GM12878 (cell line): ENCODE data around the gene OR1B1. TPM values are rescaled to one million over a fixed set of nuclear protein-coding genes. Genes with fewer than 3 reads are reported as not detected.
A peak's percentile ranks its signal among the peaks of the same experiment; 100 is the strongest.

Experiments used
- ATAC-seq: fragments of 200-7000 bp; cut with Tn5 transposase; 3 replicates; pipeline ENCODE4 v1.9.1; 2020; ENCODE audit warnings: mild to moderate bottlenecking, moderate library complexity
- Bru-seq: library from RNA; stranded (reverse); fragments of 400-500 nt; gene quantifications from one replicate; lab custom pipeline; 2021; lab: Mats Ljungman, UMichigan
- BruChase-seq, 2 experiments: library from RNA; stranded (reverse); fragments of 400-500 nt; gene quantifications; one replicate each; lab custom pipeline; 2021; lab: Mats Ljungman, UMichigan
- BruUV-seq: library from RNA; stranded (reverse); fragments of 400-500 nt; replicated peaks from 2 replicates; lab custom pipeline; 2021; lab: Mats Ljungman, UMichigan
- CTCF ChIA-PET: fragments of 300-600 bp; sonication (Branson Sonifier 250); formaldehyde crosslinking; extraction: SDS; loops from one replicate; lab custom pipeline; 2021; ENCODE audit warnings: inconsistent platforms; lab: Yijun Ruan, JAX
- POLR2A ChIA-PET: fragments of 350-600 bp; formaldehyde crosslinking; extraction: SDS; loops from one replicate; lab custom pipeline; 2021; ENCODE audit warnings: inconsistent platforms; lab: Charles Lee
- RAD21 ChIA-PET: fragments of 300-600 bp; sonication (Branson Sonifier 250); formaldehyde crosslinking; loops from one replicate; lab custom pipeline; 2023; ENCODE audit warnings: antibody characterized with exemption; ENCODE audit not compliant: unreplicated experiment; lab: Charles Lee
- SMC1A ChIA-PET: fragments of 300-600 bp; sonication (Branson Sonifier 250); formaldehyde crosslinking; loops from one replicate; lab custom pipeline; 2023; ENCODE audit not compliant: unreplicated experiment, uncharacterized antibody; lab: Charles Lee
- DNase-seq: peaks from one replicate; pipeline ENCODE4 v3.0.0-alpha.2; 2011; ENCODE audit warnings: low read depth, low spot score
- FAIRE-seq: peaks from 3 replicates; lab custom pipeline; 2011; peaks lifted over from hg19 to GRCh38; lab: Jason Lieb, UNC
- H2AFZ ChIP-seq: 2 replicates; pipeline ENCODE4 v1.6.0; 2011; ENCODE audit warnings: low read depth, low read length, control low read depth; ENCODE audit not compliant: control insufficient read depth
- H3K27ac ChIP-seq: 2 replicates; pipeline ENCODE4 v1.5.1; 2011; ENCODE audit warnings: control low read depth; ENCODE audit not compliant: control insufficient read depth, insufficient read depth
- H3K27me3 ChIP-seq, 2 experiments: replicated peaks in 1 of 2; 2 replicates each; pipeline versions ENCODE4 v1.6.0 to v1.6.1; 2011; ENCODE audit warnings: low read length in 1 of 2; ENCODE audit not compliant: control insufficient read depth in 2 of 2, insufficient read depth in 2 of 2
- H3K36me3 ChIP-seq, 2 experiments: 2 replicates each; pipeline ENCODE4 v1.5.1; 2011; ENCODE audit warnings: low read length in 1 of 2; ENCODE audit not compliant: control insufficient read depth in 2 of 2, insufficient read depth in 2 of 2
- H3K4me1 ChIP-seq: 2 replicates; pipeline ENCODE4 v1.6.1; 2011; ENCODE audit warnings: mild to moderate bottlenecking, low read length, moderate library complexity, mixed read lengths; ENCODE audit not compliant: control insufficient read depth, insufficient read depth
- H3K4me2 ChIP-seq: 2 replicates; pipeline ENCODE4 v1.6.0; 2011; ENCODE audit warnings: control low read depth; ENCODE audit not compliant: control insufficient read depth, insufficient read depth
- H3K4me3 ChIP-seq: fragments of 200-600 bp; sonication (generic); 2 replicates; pipeline ENCODE4 v1.5.1; 2016
- H3K79me2 ChIP-seq: 2 replicates; pipeline ENCODE4 v1.6.0; 2011; ENCODE audit warnings: low read length; ENCODE audit not compliant: control insufficient read depth, insufficient read depth
- H3K9ac ChIP-seq: 2 replicates; pipeline ENCODE4 v1.8.0; 2011; ENCODE audit warnings: low read length, control low read depth, mixed read lengths; ENCODE audit not compliant: control insufficient read depth, insufficient read depth
- H3K9me3 ChIP-seq: replicated peaks from 3 replicates; pipeline ENCODE4 v1.5.1; 2011; ENCODE audit warnings: mild to moderate bottlenecking, low read length; ENCODE audit not compliant: control insufficient read depth, insufficient read depth
- H4K20me1 ChIP-seq: 2 replicates; pipeline ENCODE4 v1.6.0; 2011; ENCODE audit not compliant: control insufficient read depth, insufficient read depth
- BCL11A ChIP-seq: IDR thresholded peaks from 2 replicates; pipeline ENCODE4 v1.6.1; 2011; ENCODE audit warnings: low read depth, low read length
- BCLAF1 ChIP-seq: fragments of 450-650 bp; IDR thresholded peaks from 2 replicates; pipeline ENCODE4 v1.6.1; 2017; ENCODE audit warnings: antibody characterized with exemption, mild to moderate bottlenecking, moderate library complexity
- BRCA1 ChIP-seq: IDR thresholded peaks from 2 replicates; pipeline ENCODE4 v1.6.1; 2011; ENCODE audit warnings: low read depth, low read length, improper control_type of control experiment
- PRDM15 ChIP-seq: fragments of 450-650 bp; formaldehyde crosslinking; IDR thresholded peaks from 2 replicates; pipeline ENCODE4 v1.4.0; 2020; ENCODE audit warnings: mild to moderate bottlenecking, moderate library complexity
- RAD21 ChIP-seq: IDR thresholded peaks from 2 replicates; pipeline ENCODE4 v1.6.1; 2011; ENCODE audit warnings: mild to moderate bottlenecking, low read depth, low read length, moderate library complexity; ENCODE audit not compliant: insufficient read depth
- SMAD1 ChIP-seq: fragments of 450-650 bp; IDR thresholded peaks from 2 replicates; pipeline ENCODE4 v1.6.1; 2018; ENCODE audit warnings: mild to moderate bottlenecking, low read depth; ENCODE audit not compliant: partially characterized antibody
- ZNF207 ChIP-seq: fragments of 450-650 bp; IDR thresholded peaks from 2 replicates; pipeline ENCODE4 v1.6.1; 2014; ENCODE audit warnings: antibody characterized with exemption, mild to moderate bottlenecking, borderline replicate concordance
- ZNF24 ChIP-seq: fragments of 450-650 bp; IDR thresholded peaks from 2 replicates; pipeline ENCODE4 v1.6.1; 2017; ENCODE audit warnings: antibody characterized with exemption, mild to moderate bottlenecking
- ZNF687 ChIP-seq: fragments of 450-650 bp; IDR thresholded peaks from 2 replicates; pipeline ENCODE4 v1.6.1; 2017; ENCODE audit warnings: mild to moderate bottlenecking, moderate library complexity
- ZZZ3 ChIP-seq: IDR thresholded peaks from 2 replicates; pipeline ENCODE4 v1.6.1; 2011; ENCODE audit warnings: low read depth; ENCODE audit not compliant: control insufficient read depth, insufficient read length
- WGBS: methylation state at CpG from one replicate; pipeline ENCODE4 v1.1.6; 2016; ENCODE audit warnings: low lambda C conversion rate; ENCODE audit not compliant: insufficient replicate concordance, insufficient coverage; ENCODE audit errors: missing lambda C conversion rate; 5-methylcytosine and 5-hydroxymethylcytosine counted together
- in situ Hi-C: fragments of 300-500 bp; cut with MboI; formaldehyde crosslinking; loops from 9 replicates; pipeline ENCODE4 v1.14.3; 2018; ENCODE audit warnings: mixed read lengths
- intact Hi-C: fragments of 100-400 bp; cut with micrococcal nuclease; formaldehyde crosslinking; loops from one replicate; pipeline ENCODE4 v1.14.2; 2022; ENCODE audit not compliant: unreplicated experiment
- long read RNA-seq, 2 experiments: library from polyadenylated mRNA; unstranded; transcript quantifications; one replicate each; pipeline ENCODE4 v2.0.0, GENCODE V29; 2019 to 2020
- polyA minus RNA-seq, 3 experiments: library from RNA; depleted of rRNA, polyadenylated mRNA; stranded (reverse); fragments of >200 nt; gene quantifications; 2 replicates each; pipeline ENCODE4 v1.2.3, GENCODE V29; 2011
- polyA plus RNA-seq, 11 experiments: library from polyadenylated mRNA; depleted of rRNA in 4 of 11; unstranded in 6 of 11; stranded (reverse) in 5 of 11; fragments of >200 nt; fragmentation: Nextera tagmentation in 4 of 11; fragmentation: Illumina TruSeq in 1 of 11; extraction: Ambion mirVana in 4 of 11; extraction: Trizol in 1 of 11; gene quantifications; 1 replicate in 1 of 11; 2 replicates in 10 of 11; pipeline versions ENCODE4 v1.2.1 to v1.2.3, GENCODE V29; 2011 to 2016; ENCODE audit warnings: inconsistent platforms in 2 of 11, missing spikeins in 2 of 11, low read depth in 1 of 11
- total RNA-seq, 4 experiments: library from RNA; depleted of rRNA in 3 of 4; stranded (reverse); fragments of >200 nt in 3 of 4; fragmentation: Illumina TruSeq in 1 of 4; extraction: Trizol in 1 of 4; gene quantifications; 2 replicates each; pipeline versions ENCODE4 v1.2.1 to v1.2.3, GENCODE V29; 2013 to 2021

Gene OR1B1
- total RNA-seq (2013; cell fraction: nucleolus; rRNA removed) = not detected in 2 replicates
- total RNA-seq (2014; rRNA removed) (not detected in 2 replicates), total RNA-seq (2014; rRNA removed; fragmentation: Illumina TruSeq; extraction: Trizol) (not detected in 2 replicates), total RNA-seq (2021) (not detected in 2 replicates), polyA plus RNA-seq (2011; rRNA removed) (not detected in 2 replicates), polyA plus RNA-seq (2014; fragmentation: Illumina TruSeq; extraction: Trizol) (not detected in 2 replicates), polyA plus RNA-seq (2014; fragmentation: Nextera tagmentation; extraction: Ambion mirVana) (not detected), polyA plus RNA-seq (2014; rRNA removed) (not detected in 2 replicates), polyA plus RNA-seq (2016; fragmentation: Nextera tagmentation; extraction: Ambion mirVana) (not detected), polyA minus RNA-seq (2011; rRNA and poly(A)+ RNA removed) (0.29 TPM in 1 of 2 replicates, not detected in the other), Bru-seq, nascent RNA (percentile 21 among the genes with signal in this experiment), BruChase-seq, experiment 1, labeled RNA remaining after a 6-hour chase (percentile 45 among the genes with signal in this experiment), BruChase-seq, experiment 2, labeled RNA remaining after a 2-hour chase (percentile 52 among the genes with signal in this experiment)
- polyA plus RNA-seq (2011; ENCODE audit: low read depth) = not detected
- not detected in 2 replicates for polyA plus RNA-seq (2011; cell fraction: cytosol; rRNA removed)
- not detected in 2 replicates for polyA plus RNA-seq (2011; cell fraction: nucleus; rRNA removed)
- not detected in 2 replicates for polyA plus RNA-seq (2012)
- not detected in 2 replicates for polyA minus RNA-seq (2011; cell fraction: cytosol; rRNA and poly(A)+ RNA removed)
- not detected in 2 replicates for polyA minus RNA-seq (2011; cell fraction: nucleus; rRNA and poly(A)+ RNA removed)
- long read RNA-seq, experiment 1 = 0 reads
- long read RNA-seq, experiment 2 = 0 reads

GRCh38 chr9:122657527-122657926 lies at the start of gene OR1B1:
OR1B1 (minus strand) TSS chr9:122657627.
- no peaks in the 10 kb centered on the region for H3K79me2 ChIP-seq
- no peaks in the 10 kb centered on the region for H3K4me1 ChIP-seq
- BruUV-seq = no TSS peak
- H3K9me3 ChIP-seq = no peaks in the 10 kb centered on the region
- POLR2A ChIA-PET = no interaction called here
- H3K4me3 ChIP-seq = no peak within 1 kb of the TSS
- intact Hi-C loops (no loop called here), in situ Hi-C loops (no loop called here)
- no peak within 1 kb of the TSS for H2AFZ ChIP-seq
- SMC1A ChIA-PET = no interaction called here
- H3K9ac ChIP-seq = no peak within 1 kb of the TSS
- 63% methylated on average over 3 of the region's 3 CpGs for WGBS
- no peak within 1 kb of the TSS for H3K4me2 ChIP-seq
- no peak within 1 kb of the TSS for H3K27ac ChIP-seq
- ATAC-seq (no peak), DNase-seq (no peak), FAIRE-seq (peak; percentile 41)
- no peaks in the 10 kb centered on the region for H3K36me3 ChIP-seq
- no peaks in the 10 kb centered on the region for H4K20me1 ChIP-seq
- RAD21 ChIA-PET = no interaction called here
- CTCF ChIA-PET = no interaction called here
- H3K27me3 ChIP-seq = no peaks in the 10 kb centered on the region
- TF ChIP-seq PRDM15 (CRISPR knock-in tag) (no peak), BCLAF1 (no peak), ZNF24 (no peak), BRCA1 (no peak), ZZZ3 (no peak), ZNF687 (no peak), RAD21 (no peak), BCL11A (no peak), SMAD1 (no peak), ZNF207 (no peak)
